ENCODE results near the gene CD300E. TPM values are rescaled to one million over a fixed set of nuclear protein-coding genes. Genes with fewer than 3 reads are reported as not detected.

CD300E gene
- total RNA-seq, 1 donor from 2014 or later = not detected

DNA sequence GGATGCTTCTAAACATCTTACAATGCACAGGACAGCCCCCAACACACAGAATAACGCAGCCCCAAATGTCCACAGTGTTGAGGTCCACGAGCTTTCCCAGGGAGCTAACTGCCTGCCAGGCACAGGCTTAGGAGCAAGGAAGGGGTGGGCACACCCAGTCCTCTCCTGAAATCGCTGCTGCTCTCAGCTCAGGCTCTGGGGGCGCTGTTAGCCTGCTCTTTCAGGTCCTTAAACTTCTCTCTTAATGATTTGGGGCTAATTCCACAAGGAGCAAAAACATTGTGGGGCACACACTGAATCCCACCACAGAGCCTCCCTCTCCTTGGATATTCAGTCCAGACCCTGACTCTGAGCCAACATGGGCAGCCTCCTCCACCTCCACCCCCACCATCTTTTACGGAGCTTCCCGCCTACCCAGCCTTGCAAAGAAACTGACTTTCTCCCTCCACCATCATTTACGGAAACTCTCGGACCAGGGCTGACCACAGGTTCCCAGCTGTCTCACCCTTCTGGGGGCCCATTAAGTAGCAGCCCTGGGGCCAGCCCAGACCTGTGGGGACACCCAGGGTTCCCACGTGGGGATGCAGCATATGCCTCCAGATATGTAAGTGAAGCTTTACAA lies 57.3 kb downstream of the CD300E start:
- no peak for DNase-seq (ENCODE audit: low read depth, low spot score)

GRCh38 chr17:74565126-74565525 lies 58.4 kb downstream of the CD300E start:
- DNase-seq (ENCODE audit: low read depth, low spot score) = no peak

- DNase-seq (ENCODE audit: low read depth, low spot score) = no peak
These were observed 60.2 kb downstream of the CD300E start for GRCh38 chr17:74563358-74563757.

- DNase-seq (ENCODE audit: low read depth, low spot score) = no peak
These were observed 62.0 kb downstream of the CD300E start for GRCh38 chr17:74561586-74561985.

Other genes with a start within 250 kb of the CD300E start
- not detected in 2 replicates for gene GPRC5C, start 191.7 kb downstream of the CD300E start, total RNA-seq
- gene CD300A, start 157.1 kb downstream of the CD300E start, total RNA-seq = not detected in 2 replicates
- not detected in 2 replicates for gene CD300LB, start 92.3 kb downstream of the CD300E start, total RNA-seq
- gene CD300C, start 77.6 kb downstream of the CD300E start, total RNA-seq = not detected in 2 replicates
- not detected in 2 replicates for gene CD300H, start 56.2 kb downstream of the CD300E start, total RNA-seq
- gene CD300LD, start 31.5 kb downstream of the CD300E start, total RNA-seq = not detected in 2 replicates
- gene CD300LF, start 89.2 kb upstream of the CD300E start, total RNA-seq = not detected in 2 replicates
- 0.32 and 0.53 TPM in 2 replicates for gene RAB37, start 113.5 kb upstream of the CD300E start, total RNA-seq
- 10.0 and 12.0 TPM in 2 replicates for gene NHERF1, start 124.9 kb upstream of the CD300E start, total RNA-seq
- 27.0 and 31.3 TPM in 2 replicates for gene NAT9, start 152.6 kb upstream of the CD300E start, total RNA-seq
- 0.07 and 0.21 TPM in 2 replicates for gene GRIN2C, start 236.1 kb upstream of the CD300E start, total RNA-seq
- gene FDXR, start 249.3 kb upstream of the CD300E start, total RNA-seq = 50.8 and 64.9 TPM in 2 replicates

All from pulmonary artery endothelial cell (primary cell).